Ectodermal cell (in vitro differentiated cells): Measurements from ENCODE around the gene KRT13.
A peak's percentile ranks its signal among the peaks of the same experiment; 100 is the strongest.
"Not testable (repeated sequence)": the region's sequence is repeated elsewhere in the genome, so short reads cannot be mapped to it uniquely, and the experiment has no call there.

Experiments used
- H3K27ac ChIP-seq: 2 replicates; pipeline ENCODE4 v1.7.0; 2013; ENCODE audit warnings: mild to moderate bottlenecking, low read depth, low read length; ENCODE audit not compliant: insufficient read depth, poor library complexity, severe bottlenecking
- H3K27me3 ChIP-seq: 2 replicates; pipeline ENCODE4 v1.7.0; 2013; ENCODE audit warnings: mild to moderate bottlenecking, low read length; ENCODE audit not compliant: insufficient read depth, control insufficient read depth, poor library complexity, severe bottlenecking
- H3K36me3 ChIP-seq: one replicate; pipeline ENCODE4 v1.7.0; 2013; ENCODE audit warnings: low read length; ENCODE audit not compliant: control insufficient read depth, insufficient read depth
- H3K4me1 ChIP-seq: one replicate; pipeline ENCODE4 v1.7.0; 2013; ENCODE audit warnings: low read length; ENCODE audit not compliant: control insufficient read depth, insufficient read depth
- H3K4me3 ChIP-seq: 2 replicates; pipeline ENCODE4 v1.7.0; 2013; ENCODE audit warnings: low read depth, low read length, control low read depth; ENCODE audit not compliant: insufficient read depth
- H3K9me3 ChIP-seq: 2 replicates; pipeline ENCODE4 v1.7.0; 2013; ENCODE audit warnings: mild to moderate bottlenecking, low read length, moderate library complexity; ENCODE audit not compliant: control insufficient read depth
- WGBS, 2 experiments: methylation state at CpG; one replicate each; pipeline ENCODE4 v1.1.7; 2013; ENCODE audit warnings: missing lambda C conversion rate in 2 of 2; 5-methylcytosine and 5-hydroxymethylcytosine counted together

Gene KRT13

GRCh38 chr17:41546819-41547218 lies 41.4 kb upstream of the KRT13 start:
- Histone ChIP-seq H3K9me3 (no peaks in the 10 kb centered on the region), H3K4me3 (no peak overlapping the region), H3K4me1 (peaks cover 27% of the 10 kb centered on the region), H3K36me3 (no peaks in the 10 kb centered on the region), H3K27me3 (no peaks in the 10 kb centered on the region), H3K27ac (no peak overlapping the region)
- WGBS, 2 experiments, result 93 to 97% methylated on average over 3 of the region's 3 CpGs

DNA sequence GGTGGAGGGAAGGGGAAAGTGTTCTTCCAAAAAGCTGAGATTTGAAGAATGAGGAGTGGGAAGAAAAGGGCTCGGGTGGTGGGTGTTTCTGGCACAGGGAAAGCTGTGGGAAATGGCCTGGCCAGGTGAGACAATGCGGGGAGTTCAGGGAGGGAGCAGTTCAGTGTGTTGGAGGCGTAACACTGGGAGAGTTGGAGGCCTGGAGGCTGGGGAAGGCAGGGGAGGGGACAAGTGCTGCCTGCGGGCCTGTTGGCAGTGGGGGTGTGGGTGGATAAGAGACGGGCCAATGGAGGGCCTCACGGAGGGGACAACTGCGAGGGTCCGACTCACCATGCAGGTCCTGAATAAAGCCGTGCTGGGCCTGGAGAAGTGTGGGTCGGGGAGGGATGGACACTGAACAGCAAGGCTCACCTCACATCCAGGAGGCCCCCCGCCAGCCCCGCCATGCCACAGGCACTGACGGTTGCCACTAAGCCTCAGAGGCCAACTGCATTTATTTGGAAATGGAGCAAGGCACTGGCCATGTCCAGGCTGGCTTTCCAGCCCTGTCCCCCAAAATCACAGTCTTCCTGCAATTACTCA lies 40.5 kb upstream of the KRT13 start:
- Histone ChIP-seq H3K4me1 (peaks cover 24% of the 10 kb centered on the region), H3K4me3 (no peak overlapping the region), H3K9me3 (no peaks in the 10 kb centered on the region), H3K27ac (no peak overlapping the region), H3K27me3 (no peaks in the 10 kb centered on the region), H3K36me3 (no peaks in the 10 kb centered on the region)
- WGBS, 2 experiments, result 81 to 83% methylated on average over 13 of the region's 13 CpGs

DNA sequence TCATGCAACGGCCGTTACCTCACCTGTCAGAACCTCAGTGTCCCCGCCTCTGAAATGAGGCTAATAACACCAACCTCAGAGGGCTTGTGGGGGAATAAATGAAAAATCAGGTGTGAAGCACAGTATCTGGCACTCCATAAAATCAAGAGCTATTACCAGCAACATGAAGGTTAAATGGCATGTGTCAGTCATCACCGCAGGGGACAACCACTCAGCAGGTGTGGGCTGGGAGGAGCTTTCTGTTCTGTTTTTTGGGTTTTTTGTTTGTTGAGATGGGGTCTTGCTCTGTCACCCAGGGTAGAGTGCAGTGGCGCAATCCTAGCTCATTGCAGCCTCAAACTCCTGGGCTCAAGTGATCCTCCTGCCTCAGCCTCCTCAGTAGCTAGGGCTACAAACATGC lies 39.5 kb upstream of the KRT13 start:
- Histone ChIP-seq H3K4me3 (no peak overlapping the region), H3K27ac (peak overlapping the region; percentile 29), H3K9me3 (no peaks in the 10 kb centered on the region), H3K4me1 (peaks cover 24% of the 10 kb centered on the region), H3K36me3 (no peaks in the 10 kb centered on the region), H3K27me3 (no peaks in the 10 kb centered on the region)
- WGBS, 2 experiments, result 75 to 76% methylated on average over 5 of the region's 5 CpGs

GRCh38 chr17:41544491-41544892 lies 39.1 kb upstream of the KRT13 start:
- H3K27me3 ChIP-seq, result no peaks in the 10 kb centered on the region
- H3K4me3 ChIP-seq, result no peak overlapping the region
- H3K36me3 ChIP-seq, result no peaks in the 10 kb centered on the region
- 3 to 15% methylated on average over 4 to 5 of the region's 5 CpGs for WGBS, 2 experiments
- H3K4me1 ChIP-seq, result peaks cover 24% of the 10 kb centered on the region
- peak overlapping the region; percentile 53 for H3K27ac ChIP-seq
- H3K9me3 ChIP-seq, result no peaks in the 10 kb centered on the region

GRCh38 chr17:41542786-41543185 lies 37.4 kb upstream of the KRT13 start:
- H3K27ac ChIP-seq, H3K27me3 ChIP-seq, H3K36me3 ChIP-seq, H3K9me3 ChIP-seq, H3K4me3 ChIP-seq: not testable (repeated sequence)
- 89 to 93% methylated on average over 10 of the region's 10 CpGs for WGBS, 2 experiments
- H3K4me1 ChIP-seq, result peaks cover 23% of the 10 kb centered on the region

GRCh38 chr17:41542357-41542756 lies 36.9 kb upstream of the KRT13 start:
- WGBS, 2 experiments, result 91 to 93% methylated on average over 1 of the region's 2 CpGs
- Histone ChIP-seq H3K27me3 (no peaks in the 10 kb centered on the region), H3K4me1 (peaks cover 19% of the 10 kb centered on the region), H3K27ac (no peak overlapping the region), H3K4me3 (no peak overlapping the region), H3K36me3 (no peaks in the 10 kb centered on the region), H3K9me3 (no peaks in the 10 kb centered on the region)

DNA sequence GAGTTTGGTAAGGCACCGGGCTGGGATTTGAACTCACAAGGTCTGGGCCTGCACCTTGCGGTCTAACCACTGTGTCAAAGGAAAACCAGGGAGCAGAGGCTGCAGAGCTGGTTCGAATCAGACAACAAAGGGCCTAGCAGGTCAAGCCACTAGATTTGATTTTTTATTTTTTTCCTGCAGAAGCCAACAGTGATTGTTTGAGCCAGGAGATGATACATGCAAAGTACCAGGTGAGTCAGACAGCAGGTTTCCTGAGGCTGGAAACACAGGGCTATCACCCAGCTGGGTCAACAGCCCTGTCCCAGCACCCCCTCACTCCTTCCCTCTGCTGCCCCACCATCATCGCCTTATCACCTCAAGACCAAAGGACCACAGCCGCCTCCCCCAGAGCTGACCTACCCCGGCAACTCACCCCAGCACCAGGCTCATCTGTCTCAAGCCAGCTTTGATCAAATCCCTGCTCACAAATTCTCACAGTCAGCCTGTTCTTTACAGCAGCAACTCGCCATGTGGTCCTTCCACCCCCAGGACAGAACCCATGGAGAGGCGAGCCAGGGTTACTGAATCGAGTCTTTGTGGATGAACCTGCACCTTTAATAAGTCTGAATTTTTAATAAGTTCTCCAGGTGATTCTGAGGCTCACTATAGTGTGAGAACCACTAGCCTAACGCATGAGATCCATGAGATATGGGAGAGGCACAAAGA lies 35.7 kb upstream of the KRT13 start:
- H3K4me3 ChIP-seq, result no peak overlapping the region
- H3K9me3 ChIP-seq, result no peaks in the 10 kb centered on the region
- H3K27me3 ChIP-seq, result no peaks in the 10 kb centered on the region
- WGBS, 2 experiments, result 92 to 93% methylated on average over 10 of the region's 10 CpGs
- H3K4me1 ChIP-seq, result peaks cover 15% of the 10 kb centered on the region
- H3K36me3 ChIP-seq, result no peaks in the 10 kb centered on the region
- no peak overlapping the region for H3K27ac ChIP-seq

DNA sequence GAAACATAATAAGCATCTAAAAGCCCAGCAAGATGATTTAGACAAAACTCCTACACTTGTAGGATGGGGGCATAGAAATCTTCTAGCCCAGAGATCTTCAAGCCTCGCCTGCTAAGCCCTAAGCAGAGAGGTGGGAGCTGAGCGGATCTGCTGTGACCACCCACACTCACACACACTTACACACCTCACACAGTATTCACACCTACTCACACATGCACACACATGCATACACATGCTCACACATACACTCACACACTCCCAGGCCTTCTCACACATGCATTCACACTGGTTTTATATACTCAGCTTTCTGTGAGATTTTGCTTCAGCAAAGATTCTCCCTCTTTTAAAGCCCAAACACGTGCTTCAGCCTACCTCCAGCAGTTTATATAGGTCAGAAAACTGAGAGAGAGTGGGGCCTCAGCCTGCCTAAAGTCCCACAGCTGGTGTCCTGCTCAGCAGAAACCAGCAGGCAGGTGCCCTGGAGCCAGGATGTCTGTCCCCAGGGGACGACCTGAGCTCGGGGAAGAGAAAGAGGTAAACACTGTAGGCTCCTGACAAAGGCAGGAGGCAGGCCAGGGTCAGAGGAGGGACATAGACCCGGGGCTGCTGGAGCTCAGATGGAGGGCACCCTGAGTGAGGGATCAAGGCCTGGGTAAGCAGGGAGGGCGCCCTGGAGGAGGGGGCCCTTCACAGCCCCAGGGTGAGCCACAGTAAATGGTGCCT lies 34.7 kb upstream of the KRT13 start:
- Histone ChIP-seq H3K36me3 (no peaks in the 10 kb centered on the region), H3K9me3 (no peaks in the 10 kb centered on the region), H3K27ac (no peak overlapping the region), H3K4me3 (no peak overlapping the region), H3K27me3 (no peaks in the 10 kb centered on the region), H3K4me1 (peaks cover 15% of the 10 kb centered on the region)
- WGBS, 2 experiments, result 53 to 57% methylated on average over 7 of the region's 7 CpGs

DNA sequence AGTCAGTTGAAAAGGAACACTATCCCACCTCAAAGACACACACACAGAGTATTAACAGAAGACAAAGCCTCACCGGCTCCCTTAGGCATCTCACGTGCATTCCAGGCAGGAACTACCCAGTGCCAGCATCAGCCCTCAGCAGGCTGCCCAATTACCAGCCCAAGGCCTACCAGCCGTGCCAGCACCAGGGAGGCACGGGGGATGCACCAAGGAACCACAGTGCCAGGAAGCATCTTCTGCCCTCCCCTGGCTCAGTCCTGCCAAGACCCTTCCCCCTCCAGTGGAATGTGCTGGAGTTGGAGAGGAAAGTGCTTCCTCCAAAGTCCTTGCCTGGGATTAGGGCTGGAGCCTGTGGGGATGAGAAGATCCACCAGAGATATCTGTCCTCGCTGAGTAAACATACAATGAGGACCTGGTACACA lies 33.7 kb upstream of the KRT13 start:
- peaks cover 6% of the 10 kb centered on the region for H3K4me1 ChIP-seq
- no peaks in the 10 kb centered on the region for H3K27me3 ChIP-seq
- WGBS, 2 experiments, result 69 to 72% methylated on average over 5 of the region's 5 CpGs
- no peaks in the 10 kb centered on the region for H3K9me3 ChIP-seq
- H3K27ac ChIP-seq, result no peak overlapping the region
- H3K4me3 ChIP-seq, result no peak overlapping the region
- no peaks in the 10 kb centered on the region for H3K36me3 ChIP-seq

GRCh38 chr17:41538565-41538991 lies 33.2 kb upstream of the KRT13 start:
- Histone ChIP-seq H3K4me1 (peaks cover 6% of the 10 kb centered on the region), H3K27me3 (no peaks in the 10 kb centered on the region), H3K36me3 (no peaks in the 10 kb centered on the region), H3K4me3 (no peak overlapping the region), H3K9me3 (no peaks in the 10 kb centered on the region), H3K27ac (no peak overlapping the region)
- WGBS, 2 experiments, result 68 to 74% methylated on average over 5 of the region's 5 CpGs
